NCI-H1105 (cell line): Measurements from ENCODE around the gene PPP6R2.

ENCODE experiments used
- DNase-seq: peaks from one replicate; lab custom pipeline; 2025; lab: John Stamatoyannopoulos, UW

Gene PPP6R2

DNA sequence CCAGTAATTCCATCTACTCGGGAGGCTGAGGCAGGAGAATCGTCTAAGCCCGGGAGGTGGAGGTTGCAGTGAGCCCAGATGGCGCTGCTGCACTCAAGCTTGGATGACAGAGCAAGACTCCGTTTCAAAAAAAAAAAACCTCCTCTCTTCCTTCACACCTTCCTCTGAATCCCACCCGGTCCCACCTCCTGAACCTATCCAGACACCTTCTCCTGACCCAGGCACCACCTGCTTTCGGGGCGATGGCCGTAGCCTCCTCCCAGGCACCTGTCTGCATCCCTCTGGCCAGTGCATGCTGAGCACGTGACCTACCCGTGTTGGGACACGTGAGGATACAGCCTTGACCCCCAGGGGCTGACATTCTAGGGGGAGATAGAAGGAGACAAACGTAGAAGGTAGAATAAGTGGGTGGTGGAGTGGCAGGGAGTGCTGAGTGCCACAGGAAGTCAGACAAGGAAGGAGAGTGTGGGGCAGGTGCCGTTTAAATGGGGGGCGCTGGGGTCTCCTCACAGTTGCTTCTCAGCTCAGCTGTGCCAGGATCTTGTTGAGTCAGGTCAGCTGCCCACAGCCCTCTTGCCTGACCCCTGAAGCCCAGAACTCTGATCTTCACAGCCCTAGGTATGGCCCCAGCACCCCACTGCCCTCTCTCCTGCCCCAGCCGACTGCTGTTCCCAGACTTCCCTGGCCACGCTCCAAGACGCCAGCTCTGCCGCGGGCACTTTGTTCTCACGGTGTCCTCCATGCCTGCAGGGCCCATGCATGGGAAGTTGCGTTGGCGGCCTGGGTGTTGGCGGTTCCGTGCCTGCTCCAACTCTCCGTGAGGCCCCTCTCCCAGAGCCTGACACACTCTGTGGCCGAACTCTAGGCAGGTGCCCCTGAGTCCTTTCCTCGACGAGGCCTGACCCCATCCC is 142.3 kb downstream of the PPP6R2 start:
- peak; percentile 30 for DNase-seq

DNA sequence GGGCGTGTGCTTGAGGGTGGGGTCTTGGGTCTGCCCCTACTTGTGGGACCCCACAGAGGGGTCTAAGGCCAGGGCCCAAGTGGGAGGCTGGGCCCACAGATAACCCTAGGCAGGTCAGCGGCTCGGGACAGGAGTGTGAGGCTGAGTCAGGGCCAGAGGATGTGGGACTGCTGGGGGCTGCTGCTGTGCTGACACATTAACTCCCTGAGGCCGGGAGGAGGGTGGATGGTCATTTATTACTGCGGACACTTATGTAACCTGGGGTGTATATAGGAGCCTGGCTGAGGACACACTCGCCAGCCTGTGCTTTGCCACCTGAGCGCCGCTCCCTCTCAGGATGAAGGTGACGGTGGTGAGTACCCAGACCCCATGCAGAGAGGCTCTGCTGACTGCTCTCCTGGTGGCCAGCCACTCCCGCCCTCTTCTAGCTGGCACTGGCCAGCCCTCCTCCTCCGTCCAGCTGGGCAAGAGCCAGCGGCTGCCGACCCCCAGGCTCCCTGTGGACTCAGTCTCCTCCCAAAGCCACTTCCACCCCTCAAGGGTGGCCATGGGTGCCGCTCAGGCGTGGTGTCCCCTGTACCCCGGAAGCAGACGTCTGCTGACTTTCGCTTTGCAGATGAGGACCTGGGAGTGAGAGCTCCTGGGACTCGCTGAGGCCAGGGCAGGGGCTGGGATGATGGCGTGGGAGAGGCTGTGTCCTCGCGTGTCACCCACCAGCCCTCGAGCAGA is 143.6 kb downstream of the PPP6R2 start, which contains the start of gene MIOX:
Gene MIOX (plus strand): TSS at position 299 of the 729 bp plus-strand sequence. CDS start 39 bp downstream, at position 338.
- DNase-seq = no peak

DNA sequence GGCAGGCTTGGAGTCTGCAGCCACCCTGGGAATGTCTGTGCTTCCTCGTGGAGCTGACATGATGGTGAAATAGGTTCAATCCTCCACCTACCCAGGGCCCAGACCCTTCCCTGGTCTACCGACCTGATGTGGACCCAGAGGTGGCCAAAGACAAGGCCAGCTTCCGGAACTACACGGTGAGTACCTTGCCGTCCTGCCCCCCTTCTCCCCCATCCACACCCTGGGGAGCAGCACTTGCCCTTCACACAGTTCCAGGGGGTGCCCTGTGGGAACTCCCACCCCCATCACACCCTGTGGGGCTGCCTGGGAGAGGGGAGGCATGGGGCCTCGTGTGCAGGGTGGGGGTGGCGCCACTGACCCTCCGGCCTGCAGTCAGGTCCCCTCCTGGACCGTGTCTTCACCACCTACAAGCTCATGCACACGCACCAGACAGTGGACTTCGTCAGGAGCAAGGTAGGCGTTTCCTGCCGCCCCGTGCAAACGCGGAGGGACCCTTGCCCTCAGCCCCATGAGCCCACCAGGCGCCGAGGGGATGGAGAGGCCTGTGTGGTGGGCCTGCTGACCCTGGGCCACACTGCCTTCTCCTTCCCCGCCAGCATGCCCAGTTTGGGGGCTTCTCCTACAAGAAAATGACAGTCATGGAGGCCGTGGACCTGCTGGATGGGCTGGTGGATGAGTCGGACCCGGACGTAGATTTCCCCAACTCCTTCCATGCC is 144.3 kb downstream of the PPP6R2 start:
- no peak for DNase-seq

DNA sequence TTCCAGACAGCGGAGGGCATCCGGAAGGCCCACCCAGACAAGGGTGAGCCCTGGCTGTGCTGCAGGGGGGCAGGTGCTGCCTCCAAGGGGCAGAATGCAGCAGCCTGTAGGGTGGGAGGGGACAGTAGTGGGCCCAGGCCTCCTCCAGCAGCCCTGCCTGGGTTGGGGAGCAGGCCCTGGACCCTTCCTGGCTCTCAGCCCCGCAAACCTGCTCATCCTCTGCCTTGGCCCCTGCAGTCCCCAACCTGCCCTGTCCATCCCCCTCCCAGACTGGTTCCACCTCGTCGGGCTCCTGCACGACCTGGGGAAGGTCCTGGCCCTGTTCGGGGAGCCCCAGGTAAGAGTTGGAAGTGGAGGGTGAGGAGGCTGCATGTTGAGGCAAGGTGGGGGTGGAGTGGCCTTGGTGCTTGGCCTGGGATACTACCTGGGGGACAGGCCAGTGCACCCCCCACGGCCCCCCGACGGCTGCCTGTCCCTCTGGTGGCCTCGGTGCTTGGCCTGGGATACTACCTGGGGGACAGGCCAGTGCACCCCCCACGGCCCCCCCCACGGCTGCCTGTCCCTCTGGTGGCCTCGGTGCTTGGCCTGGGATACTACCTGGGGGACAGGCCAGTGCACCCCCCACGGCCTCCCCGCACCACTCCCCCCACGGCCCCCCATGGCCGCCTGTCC is 145.0 kb downstream of the PPP6R2 start:
- DNase-seq = no peak

DNA sequence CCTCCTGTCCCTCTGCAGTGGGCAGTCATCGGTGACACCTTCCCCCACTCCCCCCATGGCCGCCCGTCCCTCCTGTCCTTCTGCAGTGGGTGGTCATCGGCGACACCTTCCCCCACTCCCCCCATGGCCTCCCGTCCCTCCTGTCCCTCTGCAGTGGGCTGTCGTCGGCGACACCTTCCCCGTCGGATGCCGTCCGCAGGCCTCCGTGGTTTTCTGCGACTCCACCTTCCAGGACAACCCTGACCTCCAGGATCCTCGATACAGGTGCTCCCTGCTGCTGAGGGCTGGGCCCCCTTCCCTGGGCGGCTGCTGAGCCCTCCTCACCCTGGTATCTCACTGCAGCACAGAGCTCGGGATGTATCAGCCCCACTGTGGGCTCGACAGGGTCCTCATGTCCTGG is 145.8 kb downstream of the PPP6R2 start:
- no peak for DNase-seq

DNA sequence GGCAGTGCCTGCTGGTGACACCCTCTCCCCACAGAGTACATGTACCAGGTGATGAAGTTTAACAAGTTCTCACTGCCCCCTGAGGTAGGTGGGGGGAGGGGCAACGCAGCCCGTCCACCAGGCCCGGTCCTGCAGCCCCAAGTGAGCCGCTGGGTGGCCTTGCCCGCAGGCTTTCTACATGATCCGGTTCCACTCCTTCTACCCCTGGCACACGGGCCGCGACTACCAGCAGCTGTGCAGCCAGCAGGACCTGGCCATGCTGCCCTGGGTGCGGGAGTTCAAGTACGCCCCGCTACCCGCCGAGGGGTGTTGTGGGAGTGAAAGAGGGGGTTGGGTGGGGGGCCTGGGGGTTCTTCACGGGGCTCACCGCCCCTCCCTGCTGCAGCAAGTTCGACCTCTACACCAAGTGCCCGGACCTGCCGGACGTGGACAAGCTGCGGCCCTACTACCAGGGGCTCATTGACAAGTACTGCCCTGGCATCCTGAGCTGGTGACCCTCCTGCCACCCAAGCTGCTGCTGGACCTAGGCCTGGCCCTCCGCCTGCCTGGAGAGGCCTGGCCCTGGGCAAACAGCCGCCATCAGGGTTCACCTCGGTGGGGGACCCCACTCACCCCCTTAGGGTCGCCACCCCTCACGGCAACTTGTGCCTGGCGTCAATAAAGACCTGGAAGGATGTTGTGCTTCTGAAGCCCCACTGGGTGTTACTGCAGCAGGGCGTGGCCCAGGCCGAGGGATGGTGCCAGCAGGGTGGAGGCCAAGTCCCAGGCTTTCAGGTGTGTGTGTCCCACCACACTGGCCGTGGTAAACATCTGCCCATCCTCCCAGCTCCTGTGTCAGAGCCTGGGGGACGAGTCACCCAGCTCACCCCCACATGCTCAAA is 146.5 kb downstream of the PPP6R2 start:
- DNase-seq = no peak

DNA sequence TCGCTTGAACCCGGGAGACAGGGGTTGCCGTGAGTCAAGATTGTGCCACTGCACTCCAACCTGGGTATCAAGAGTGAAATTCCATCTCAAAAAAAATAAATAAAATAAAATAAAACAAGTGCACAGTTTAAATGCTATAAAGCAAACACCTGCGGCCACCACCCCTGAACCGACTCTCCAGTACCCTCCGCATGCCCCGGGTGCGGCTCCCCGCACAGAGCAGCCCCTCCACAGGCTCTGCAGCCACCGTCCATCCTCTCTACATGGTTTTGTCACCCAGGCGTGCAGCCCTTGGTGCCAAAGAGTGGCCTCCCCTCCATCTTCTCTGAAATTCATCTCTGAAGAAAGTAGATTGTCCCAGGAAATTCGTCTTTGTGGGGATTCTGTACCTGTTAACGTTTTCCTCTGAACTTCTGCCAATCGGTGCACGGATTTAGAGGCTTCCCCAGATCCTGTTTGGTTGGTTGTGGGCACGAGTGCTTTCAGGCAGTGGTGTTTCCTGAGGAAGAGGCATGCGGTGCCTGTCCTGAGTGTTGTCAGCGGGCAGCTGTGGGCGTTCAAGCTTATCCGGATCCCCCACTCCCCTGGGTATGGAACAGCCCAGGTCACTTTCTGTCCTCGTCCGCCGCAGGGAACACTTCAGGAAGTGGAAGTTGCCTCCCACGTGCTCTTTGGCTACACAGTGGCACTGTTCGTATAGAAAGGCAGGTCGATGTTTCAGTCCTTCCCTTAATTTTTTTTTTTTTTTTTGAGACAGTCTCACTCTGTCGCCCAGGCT is 147.6 kb downstream of the PPP6R2 start:
- no peak for DNase-seq
